NCI-H1436 treated with DMSO at 0.1 percent for 48 hours (cell line): ENCODE data around the gene GPR160.
"Not testable (repeated sequence)": the region's sequence is repeated elsewhere in the genome, so short reads cannot be mapped to it uniquely, and the experiment has no call there.

Experiments used
- DNase-seq: peaks from one replicate; lab custom pipeline; 2025; lab: John Stamatoyannopoulos, UW

GPR160 gene

DNA sequence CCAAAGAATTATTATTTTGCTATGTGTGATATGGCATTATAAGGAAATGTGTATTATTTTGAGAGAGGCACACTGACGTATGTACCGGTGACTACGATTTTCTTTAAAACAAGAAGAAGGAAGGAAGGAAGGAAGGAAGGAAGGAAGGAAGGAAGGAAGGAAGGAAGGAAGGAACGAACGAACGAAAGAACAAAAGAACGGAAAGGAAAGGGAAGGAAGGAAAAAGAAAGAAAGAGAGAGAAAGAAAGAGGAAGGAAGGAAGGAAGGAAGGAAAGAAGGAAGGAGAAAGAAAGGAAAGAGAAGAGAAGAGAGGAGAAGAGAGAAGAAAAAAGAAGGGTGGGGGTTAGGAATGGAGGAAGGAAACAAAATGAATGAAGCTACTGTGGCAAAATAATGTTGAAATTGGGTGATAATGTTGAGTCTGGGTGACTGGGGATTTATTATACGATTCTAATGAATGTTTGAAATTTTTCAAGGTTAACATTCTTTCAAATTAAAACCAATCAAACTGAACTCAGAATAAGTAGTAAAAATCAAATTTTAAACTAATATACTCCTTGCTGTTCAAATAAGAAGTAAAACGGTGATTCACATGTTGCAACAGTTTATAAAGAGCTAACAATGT lies 73.5 kb downstream of the GPR160 start:
- no peak for DNase-seq

GRCh38 chr3:170114165-170114564 lies 76.4 kb downstream of the GPR160 start:
- not testable (repeated sequence) for DNase-seq

GRCh38 chr3:170117134-170117533 lies 79.3 kb downstream of the GPR160 start:
- DNase-seq = no peak

DNA sequence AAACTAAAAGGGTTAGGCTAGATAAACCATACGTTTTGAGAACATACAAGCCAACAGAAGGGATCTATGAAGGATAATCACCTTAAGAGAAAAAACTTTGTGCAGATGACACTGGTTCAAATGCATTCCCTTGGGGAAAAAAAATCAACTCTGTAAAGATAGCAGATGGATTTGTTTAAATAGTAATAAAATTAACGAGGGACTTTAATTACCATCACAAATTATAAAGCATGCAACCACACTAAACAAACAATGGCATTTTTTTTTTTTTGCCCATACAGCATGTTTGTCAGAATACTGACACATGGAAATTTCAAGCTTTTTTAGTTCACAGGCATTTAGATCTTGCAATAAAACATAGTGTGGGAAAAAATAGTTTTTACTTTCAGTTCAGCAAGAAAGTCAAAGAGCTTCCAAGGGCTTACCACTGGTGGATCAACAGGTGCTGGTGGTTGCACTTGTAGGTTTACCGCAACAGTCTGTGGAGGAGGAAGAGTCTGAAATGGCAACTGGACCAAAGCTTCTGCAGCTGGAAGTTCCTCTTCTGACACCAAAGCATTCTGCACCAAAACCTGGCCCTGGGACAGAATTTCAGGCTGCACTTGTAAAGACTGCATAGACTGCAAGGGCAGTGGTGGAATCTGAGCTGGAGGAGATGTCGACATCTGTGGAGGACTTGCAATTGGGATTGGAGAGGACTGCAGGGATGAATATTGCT lies 90.6 kb downstream of the GPR160 start:
- no peak for DNase-seq

GRCh38 chr3:170128977-170129431 lies 91.2 kb downstream of the GPR160 start:
- no peak for DNase-seq

DNA sequence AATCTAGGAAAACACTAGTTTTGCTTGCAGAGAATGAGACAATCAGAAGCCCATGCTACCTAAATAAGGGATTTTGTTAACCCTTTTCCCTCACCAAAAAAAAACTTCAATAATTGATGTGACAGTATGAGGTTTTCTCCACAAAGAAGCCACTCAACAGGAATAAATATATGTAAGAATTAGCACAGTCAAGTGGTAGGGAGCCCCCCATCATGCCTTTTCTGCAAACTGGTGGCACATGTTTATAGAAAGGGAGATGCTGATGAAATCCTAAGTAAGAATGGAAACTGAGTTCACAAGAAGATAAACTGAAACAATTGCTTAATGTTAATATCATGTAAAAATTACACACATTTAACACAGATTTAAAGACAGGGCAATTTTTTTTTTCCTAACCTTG lies 92.7 kb downstream of the GPR160 start:
- DNase-seq = no peak

- DNase-seq = no peak
Observed at GRCh38 chr3:170132335-170132734, 94.5 kb downstream of the GPR160 start.
